ENCODE data around the gene NCOR1.
"Not testable (repeated sequence)": the region's sequence is repeated elsewhere in the genome, so short reads cannot be mapped to it uniquely, and the experiment has no call there.

Gene NCOR1

DNA sequence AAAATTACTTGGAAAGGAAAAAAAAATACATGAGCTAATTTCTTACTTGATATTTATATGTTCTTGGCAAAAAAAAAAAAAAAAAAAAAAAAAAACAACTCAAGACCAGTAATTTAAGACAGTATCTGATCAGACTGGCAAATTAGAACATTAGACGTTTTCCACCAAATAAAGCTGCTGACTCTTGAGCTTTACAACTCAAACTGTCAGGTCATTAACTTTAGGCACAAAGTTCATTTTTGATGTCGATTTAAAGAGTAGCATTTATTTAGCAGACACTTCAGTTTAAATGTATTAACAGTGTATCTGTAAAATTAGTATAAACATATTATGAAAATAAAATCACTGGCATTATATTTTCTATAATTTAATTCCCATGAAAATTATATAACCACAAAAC, 66.7 kb downstream of the NCOR1 start:
- DNase-seq (ENCODE audit: low read depth in 2 of 2), result no peak

DNA sequence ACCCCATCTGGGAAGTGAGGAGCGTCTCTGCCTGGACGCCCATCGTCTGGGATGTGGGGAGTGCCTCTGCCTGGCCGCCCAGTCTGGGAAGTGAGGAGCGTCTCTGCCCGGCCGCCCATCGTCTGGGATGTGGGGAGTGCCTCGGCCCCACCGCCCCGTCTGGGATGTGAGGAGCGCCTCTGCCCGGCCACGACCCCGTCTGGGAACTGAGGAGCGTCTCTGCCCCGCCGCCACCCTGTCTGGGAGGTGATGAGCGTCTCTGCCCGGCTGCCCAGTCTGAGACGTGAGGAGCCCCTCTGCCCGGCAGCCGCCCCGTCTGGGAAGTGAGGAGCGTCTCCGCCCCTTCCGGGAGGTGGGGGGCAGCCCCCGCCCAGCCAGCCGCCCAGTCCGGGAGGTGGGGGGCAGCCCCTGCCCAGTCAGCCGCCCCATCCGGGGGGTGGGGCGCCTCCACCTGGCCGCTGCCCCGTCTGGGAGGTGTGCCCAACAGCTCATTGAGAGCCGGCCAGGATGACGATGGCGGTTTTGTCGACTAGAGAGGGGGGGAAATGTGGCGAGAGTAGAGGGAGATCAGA, 69.9 kb downstream of the NCOR1 start:
- DNase-seq (ENCODE audit: low read depth in 2 of 2), result not testable (repeated sequence)

DNA sequence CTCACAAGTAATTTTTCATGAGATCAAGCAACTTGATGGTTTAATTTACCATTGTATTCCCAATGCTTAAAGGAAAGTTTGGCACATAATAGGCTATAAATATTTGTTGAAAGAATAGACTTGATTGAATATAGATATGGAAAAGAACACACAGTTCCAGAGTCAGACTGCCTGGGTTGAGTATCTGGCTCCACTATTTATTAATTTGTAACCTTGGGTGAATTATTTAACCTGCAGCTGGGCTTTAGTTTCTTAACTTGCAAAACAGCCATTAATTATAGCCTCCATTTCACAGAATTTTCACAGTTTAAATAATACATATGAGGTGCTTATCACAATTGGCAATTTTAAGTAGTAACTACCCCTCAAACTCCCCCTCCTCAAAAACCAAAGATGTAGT, 73.6 kb downstream of the NCOR1 start:
- no peak for DNase-seq (ENCODE audit: low read depth in 2 of 2)

DNA sequence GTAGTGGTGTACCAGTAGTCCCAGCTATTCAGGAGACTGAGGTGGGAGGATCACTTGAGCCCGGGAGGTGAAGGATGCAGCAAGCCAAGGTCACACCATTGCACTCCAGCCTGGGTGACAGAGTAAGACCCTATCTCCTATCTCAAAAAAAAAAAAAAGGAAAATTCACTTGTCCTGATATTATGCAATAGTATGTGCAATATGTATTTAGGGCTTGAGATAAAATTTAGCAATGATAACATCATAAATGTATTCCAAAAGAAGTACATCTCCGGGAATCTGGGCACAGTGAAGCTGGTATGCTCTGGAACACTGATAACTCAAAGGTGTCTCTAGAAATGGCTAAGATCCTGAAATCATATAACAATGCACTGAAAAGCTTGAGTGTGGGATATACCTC, 74.5 kb downstream of the NCOR1 start:
- DNase-seq (ENCODE audit: low read depth in 2 of 2), result no peak

DNA sequence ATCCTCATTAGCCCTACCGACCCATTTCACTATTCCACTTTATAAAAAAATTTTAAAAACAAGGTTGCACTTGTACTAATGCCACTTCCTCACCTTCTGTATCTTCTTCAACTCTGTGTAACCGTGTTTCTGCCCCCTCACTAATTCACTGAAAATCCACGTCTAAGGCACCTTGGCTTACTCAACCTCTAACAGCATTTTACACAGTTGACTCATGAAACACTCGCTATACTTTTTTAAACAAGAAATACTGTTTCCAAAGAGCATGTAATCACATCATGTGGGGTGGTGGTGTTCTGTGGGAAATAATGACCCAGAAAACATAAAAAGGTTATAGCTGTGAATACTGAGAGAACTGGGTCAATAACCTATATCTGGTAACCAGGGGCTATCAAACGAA, 79.9 kb downstream of the NCOR1 start:
- DNase-seq (ENCODE audit: low read depth in 2 of 2), result no peak

DNA sequence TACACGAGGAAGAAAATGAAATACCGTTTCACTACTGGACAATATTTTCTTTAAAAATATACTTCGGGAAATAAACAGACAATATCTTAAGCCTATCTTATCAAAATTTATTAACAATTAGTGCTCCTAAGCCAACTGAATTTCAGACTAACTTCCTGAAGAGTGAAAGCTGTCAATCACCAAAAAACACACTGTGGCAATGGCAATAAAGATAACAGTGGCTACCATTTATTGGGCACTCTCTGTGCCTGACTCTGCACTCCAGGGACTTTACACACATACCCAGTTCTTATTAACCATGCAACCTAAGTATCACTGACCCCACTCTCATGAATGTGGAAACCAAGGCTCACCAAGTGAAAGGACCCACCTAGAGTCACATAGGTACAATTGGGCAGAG, 83.7 kb downstream of the NCOR1 start:
- DNase-seq (ENCODE audit: low read depth in 2 of 2), result no peak

DNA sequence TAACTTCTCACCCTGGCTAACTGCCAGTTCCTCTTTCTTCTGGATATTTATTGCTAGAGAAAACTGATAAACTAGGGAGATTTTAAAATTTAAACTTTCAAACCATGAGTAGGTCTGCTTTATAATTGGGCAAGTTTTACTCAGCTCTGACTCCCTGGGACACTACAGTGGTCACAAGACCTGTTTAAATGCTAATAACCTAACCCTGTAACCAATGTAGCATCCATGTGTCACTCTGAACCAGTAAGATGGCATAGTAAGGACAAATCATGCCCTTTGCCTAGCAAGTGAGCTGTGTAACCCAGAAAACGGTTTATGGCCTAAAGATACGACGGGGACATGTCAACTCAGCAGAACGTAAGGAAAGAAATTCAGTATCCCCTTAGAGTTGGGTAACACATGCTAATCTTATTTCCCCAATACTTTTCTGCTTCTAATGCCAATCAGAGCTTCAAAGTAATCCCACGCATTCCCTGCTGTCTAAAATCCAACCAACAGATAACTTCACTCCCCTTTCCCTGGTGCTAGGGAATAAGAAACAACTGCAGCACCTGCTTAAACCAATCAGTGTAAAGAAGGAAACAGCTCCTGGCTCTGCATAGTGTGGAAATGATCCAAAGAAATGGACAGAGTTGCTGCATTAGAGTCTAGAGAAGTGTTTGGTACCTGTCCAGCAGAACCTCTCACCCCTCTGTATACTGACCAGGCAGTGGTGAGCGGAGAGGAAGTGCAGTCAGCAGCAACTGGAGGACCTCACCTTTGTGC, 85.7 kb downstream of the NCOR1 start:
- no peak for DNase-seq (ENCODE audit: low read depth in 2 of 2)

DNA sequence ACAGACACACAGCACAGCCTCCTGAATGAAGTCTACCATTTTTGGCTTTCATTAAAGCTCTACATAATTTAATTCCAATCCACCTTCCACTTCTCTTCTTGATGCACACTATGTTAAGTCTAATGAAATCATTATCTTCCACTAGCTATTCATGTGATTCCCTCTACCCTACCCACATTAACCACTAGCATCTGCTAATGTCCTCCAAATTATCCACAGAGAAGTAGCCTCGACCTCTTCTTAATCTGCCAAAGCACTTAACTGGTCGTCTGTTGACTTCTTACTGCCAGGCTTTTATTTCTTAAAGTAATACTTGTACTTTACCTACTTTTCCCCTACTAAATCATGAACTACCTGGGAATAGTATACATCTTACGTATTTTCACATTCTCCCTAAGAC, 91.8 kb downstream of the NCOR1 start:
- DNase-seq (ENCODE audit: low read depth in 2 of 2), result no peak

DNA sequence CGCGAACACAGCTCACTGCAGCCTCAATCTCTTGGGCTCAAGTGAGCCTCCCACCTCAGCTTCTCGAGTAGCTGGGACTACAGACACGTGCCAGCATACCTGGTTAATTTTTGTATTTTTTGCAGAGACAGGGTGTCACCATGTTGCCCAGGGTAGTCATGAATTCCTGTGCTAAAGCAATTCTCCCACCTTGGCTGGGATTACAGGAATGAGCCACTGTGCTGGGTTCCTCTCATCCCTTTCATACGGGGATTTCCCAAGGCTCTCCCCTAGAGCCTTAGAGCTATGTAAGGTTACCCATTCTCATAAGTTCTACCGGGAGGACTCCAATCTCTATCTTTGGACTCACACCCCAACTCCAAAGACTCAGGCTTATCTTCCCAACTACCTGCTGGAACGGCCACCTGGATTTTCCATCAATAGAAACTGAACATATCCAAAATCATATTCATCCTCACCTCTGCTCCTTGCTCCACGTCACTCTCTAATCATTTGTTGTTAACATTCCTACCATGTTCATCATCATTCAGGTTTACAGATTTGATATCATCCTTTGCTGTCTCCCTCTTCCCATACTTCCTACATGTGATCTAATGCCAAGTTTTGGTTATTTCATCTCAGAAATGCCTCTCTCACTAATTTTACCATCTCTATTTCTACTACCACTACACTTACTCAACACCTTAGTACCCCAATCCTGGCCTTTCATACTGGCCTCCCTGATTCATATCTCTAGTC, 92.5 kb downstream of the NCOR1 start:
- no peak for DNase-seq (ENCODE audit: low read depth in 2 of 2)

DNA sequence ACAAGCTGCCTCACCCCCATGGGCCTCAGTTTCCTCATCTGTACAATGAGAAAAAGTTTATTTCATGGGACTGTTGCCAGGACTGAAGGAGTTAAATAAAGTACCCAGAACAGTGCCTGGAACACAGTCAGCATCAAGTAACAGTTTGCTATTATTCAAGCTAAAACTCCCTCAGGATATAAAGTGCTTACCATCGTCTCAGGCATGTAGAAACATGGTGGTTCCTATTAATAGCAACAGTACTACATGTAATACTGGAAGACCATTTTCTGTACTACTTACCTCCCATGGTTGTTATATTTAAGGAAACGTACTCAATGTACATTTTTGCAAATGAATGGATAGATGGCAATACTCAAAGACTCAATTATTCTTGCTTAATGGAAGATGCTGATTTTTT, 93.4 kb downstream of the NCOR1 start:
- DNase-seq (ENCODE audit: low read depth in 2 of 2), result no peak

DNA sequence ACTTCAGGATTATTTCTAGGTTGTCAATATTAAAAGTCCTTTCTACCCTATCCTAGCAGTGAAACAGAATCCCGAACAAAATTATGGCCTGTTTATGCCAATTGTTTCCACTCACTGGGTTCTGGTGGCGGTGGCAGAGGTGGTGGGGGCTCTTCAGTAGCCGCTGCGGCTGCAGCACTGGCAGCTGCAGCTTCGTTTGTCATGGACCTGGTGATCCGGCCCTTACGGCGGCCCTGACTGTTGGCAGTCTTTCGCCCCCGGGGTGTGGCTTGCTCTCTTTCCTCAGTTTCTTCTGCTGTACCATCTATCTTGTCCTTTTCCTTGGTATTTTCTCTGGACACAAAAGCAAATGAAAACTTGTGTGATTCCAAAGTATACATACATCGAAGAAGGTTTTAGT, 94.4 kb downstream of the NCOR1 start:
- DNase-seq (ENCODE audit: low read depth in 2 of 2), result no peak

DNA sequence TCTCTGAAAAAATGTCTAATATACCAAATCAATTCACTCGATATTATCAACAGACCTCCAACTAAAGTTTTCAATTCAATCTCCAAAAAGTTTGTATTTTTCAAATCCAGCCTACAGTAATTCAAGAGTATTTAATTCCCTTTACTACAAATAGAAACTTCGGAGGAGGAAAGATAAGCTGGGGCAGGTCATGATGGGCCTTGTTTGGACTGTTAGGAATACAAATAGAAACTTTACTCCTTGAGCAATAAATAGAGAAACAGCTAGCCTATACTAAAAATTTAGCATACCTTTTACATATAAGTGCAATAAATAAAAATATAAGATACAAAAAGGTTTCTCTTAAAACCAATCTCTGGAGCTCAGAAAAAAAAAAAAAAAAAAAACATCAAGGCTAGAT, 98.2 kb downstream of the NCOR1 start:
- DNase-seq (ENCODE audit: low read depth in 2 of 2), result no peak

DNA sequence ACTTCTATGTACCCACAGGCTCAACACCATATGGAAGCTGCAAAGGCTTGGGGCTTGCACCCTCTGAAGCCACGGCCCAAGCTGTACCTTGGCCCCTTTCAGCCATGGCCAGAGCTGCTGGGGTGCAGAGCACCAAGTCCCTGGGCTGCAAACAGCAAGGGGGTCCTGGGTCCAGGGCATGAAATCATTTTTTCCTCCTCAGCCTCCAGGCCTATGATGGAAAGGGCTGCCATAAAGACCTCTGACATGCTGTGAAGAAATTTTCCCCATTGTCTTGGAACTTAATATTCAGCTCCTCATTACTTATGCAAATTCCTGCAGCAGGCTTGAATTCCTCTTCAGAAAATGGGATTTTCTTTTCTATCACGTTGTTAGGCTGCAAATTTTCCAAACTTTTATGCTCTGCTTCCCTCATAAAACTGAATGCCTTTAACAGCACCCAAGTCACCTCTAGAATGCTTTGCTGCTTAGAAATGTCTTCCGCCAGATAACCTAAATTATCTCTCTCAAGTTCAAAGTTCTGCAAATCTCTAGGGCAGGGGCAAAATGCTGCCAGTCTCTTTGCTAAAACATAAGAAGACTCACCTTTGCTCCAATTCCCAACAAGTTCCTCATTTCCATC, 100.1 kb downstream of the NCOR1 start:
- DNase-seq (ENCODE audit: low read depth in 2 of 2), result not testable (repeated sequence)

DNA sequence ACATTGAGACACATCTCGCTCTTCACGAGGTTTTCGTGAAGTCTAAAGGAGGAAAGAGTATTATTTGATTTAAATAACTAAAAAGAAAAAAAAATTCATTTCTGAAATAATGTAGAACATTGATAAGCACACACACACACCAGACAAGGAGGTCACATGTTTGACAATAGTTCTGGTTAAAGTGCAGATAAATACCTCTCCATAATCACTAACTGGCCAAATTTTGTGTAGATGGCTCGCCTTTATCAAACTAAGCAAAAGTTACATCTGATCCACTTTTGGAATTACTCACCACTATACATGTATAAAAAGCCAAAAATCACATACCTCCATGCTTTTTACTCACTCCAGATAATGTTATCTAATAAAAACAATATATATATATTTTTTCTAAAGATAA, 106.5 kb downstream of the NCOR1 start:
- no peak for DNase-seq (ENCODE audit: low read depth in 2 of 2)

DNA sequence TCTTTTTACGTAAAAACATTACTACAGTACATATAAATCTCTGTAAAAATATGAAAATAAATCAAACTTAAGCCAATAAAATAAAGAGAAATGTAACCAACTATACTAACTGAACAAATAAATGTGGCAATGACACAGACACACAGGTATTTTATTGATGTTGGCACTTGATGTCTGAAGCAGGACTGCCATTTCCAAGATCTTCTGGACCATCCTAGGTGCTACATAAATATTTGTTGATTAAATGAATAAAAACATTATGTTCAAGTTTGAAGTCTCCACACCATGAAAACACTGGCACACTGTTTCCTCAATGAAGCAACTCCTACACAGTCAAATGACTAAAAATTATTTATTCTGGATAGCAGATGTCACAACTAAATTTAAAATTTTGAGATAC, 106.9 kb downstream of the NCOR1 start:
- no peak for DNase-seq (ENCODE audit: low read depth in 2 of 2)

DNA sequence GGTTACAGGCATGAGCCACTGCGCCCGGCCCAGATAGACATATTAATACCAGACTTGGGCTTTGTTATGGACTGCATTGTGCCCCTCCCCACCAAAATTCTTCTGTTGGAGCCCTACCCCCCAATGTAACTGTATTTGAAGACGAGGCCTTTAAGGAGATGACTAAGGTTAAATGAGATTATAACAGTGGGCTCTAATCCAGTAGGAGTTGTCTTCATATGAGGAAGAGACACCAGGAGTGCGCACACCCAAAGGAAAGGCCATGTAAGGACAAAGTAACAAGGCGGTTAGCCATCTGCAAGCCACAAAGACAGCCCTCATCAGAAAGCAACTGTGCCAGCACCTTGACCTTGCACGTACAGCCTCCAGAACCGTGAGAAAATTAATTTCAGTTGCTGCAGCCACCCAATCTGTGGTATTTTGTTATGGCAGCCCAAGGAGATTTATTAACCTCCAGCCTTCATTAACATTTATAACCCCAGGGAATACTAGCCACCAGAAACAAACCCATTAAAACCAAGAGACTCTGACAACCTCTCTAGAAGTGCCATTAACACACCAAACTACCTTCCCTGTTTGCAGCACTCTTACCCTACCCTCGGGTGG, 108.1 kb downstream of the NCOR1 start:
- no peak for DNase-seq (ENCODE audit: low read depth in 2 of 2)

DNA sequence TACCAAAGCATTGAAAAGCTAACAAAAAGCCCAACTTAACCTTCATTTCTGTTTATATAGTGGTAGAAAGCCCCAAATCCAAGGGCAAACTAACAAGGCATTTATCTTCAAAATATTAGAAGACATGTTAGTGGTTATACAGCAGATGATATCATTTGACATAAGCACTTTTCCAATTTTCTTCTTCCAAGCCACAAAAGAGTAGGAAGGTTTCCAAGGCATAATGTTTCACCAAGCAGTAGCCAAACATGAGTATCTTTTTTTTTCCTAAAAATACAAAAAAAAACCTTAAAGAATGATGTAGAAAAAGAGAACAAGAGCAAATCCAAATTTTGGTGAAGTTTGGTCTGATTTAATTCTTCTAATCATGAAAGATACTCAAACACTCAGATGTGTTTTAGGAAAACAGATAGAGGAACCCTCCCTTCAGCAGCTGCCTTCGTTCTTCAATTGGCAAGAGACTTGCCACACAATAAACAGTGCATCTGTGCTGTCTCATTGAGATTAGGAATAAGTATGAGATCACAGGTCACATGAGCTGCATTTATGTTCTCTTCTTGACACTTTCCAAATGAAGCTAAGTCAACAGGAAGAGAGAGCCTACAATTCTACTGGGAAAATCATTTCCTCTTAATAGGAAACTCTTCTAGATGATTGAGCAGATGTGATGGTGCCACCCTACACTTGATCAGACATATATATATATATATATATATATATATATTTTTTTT, 109.0 kb downstream of the NCOR1 start:
- DNase-seq (ENCODE audit: low read depth in 2 of 2), result no peak

DNA sequence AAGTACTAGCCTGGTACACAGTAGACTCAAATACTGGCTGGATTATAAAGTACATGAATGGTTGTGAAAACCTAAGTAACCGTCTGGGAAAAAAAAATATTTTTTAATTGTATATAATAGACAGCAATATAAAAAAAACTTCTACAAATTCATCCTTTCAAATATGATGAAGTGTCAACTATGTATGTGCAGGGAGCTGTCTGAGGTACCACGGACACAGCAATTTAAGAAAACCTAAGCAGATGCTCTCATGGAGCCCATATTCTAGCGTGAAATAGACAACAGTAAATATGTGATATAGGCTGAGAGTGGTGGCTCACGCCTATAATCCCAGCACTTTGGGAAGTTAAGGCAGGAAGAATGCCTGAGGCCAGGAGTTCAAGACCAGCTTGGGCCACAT, 111.1 kb downstream of the NCOR1 start:
- DNase-seq (ENCODE audit: low read depth in 2 of 2), result no peak

DNA sequence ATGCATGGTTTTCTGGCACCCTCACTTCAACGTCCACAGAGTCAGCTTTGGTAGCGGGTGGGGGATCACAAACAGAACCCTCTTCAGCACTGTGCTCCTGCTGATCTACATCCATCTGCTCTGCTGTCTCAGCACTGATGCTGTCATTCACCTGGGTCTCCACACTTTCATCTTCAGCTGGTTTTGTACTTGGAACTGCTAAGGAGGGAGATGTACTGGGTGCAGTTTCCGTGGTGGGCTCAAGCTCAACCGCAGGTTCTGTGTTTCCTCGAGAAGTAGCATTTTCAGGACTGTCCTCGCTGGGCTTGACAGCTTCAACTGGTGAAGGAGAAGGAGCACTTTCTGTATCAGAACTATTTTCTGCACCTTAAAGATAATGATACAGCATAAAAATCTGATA, 113.9 kb downstream of the NCOR1 start:
- DNase-seq (ENCODE audit: low read depth in 2 of 2), result no peak

DNA sequence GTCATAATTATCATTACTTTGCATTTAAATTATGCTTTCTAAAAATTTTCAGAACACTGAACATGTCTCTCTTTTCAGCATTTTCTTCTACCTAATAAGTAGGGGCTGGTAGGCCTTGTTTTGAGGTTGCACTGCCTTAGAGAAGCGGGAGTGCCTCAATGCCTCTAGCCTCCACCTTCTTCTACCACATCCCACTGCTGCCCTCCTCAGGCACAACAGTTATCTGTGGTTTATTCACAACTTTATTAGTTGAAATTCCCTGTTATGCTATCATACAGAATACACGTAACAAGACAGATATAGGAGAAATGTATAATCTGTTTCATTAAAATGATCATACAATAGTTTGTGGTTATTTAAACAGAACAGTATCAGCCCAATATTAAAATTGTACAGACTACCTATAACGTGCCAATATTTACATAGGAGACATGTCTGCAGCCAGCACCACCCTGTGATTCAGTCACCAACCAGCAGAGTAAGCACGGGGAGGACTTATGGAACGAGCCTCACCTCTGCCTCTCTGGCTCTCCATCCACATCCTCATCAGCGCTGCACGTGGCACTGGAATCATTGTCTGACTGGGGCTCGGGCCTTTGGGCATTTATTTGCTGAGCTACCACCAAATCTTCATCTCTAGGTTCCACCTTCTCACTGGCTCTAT, 114.5 kb downstream of the NCOR1 start:
- DNase-seq (ENCODE audit: low read depth in 2 of 2), result no peak

DNA sequence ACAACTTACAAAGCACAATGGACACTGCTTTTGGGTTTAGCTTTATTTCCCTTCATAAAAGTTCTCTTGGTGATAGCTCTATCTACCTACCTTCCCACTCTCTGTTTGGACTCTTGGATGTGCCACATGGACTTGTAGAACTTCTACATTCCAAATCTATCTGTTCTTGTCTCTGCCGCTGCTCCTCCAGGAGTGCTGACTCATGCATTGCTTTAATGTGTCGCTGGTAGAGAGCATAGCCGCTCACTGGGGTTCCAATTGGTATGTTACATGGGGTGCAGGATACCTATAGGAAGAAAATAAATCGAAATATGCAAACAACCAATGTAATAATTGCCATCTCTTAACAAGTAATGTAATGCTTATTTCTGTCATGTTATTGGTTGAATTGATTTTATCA, 123.6 kb downstream of the NCOR1 start:
- no peak for DNase-seq (ENCODE audit: low read depth in 2 of 2)

Data from fibroblast of skin of left biceps (primary cell).